Stimulated activated memory B cell treated with anti-CD40 and anti-IgM and Interleukin-4, amounts not matched to agents 10 μg/mL and 1 μg/mL and 100 μg/mL, for 72 hours (primary cell): ENCODE results near the gene CIAO2B.
"Not testable (repeated sequence)": the region's sequence is repeated elsewhere in the genome, so short reads cannot be mapped to it uniquely, and the experiment has no call there.

ENCODE experiments used
- ATAC-seq: fragments of 150-1000 bp; cut with Tn5 transposase; 2 replicates; pipeline ENCODE4 v1.10.0; 2021
- H3K27ac Mint-ChIP-seq: one replicate; pipeline ENCODE4 v1.8.0; 2022; ENCODE audit warnings: mild to moderate bottlenecking, mixed read lengths
- H3K27me3 Mint-ChIP-seq: one replicate; pipeline ENCODE4 v1.8.0; 2022; ENCODE audit warnings: mixed read lengths
- H3K36me3 Mint-ChIP-seq: one replicate; pipeline ENCODE4 v1.8.0; 2022; ENCODE audit warnings: mixed read lengths
- H3K4me1 Mint-ChIP-seq: one replicate; pipeline ENCODE4 v1.8.0; 2022; ENCODE audit warnings: mixed read lengths
- H3K4me3 Mint-ChIP-seq: one replicate; pipeline ENCODE4 v1.8.0; 2022; ENCODE audit warnings: mild to moderate bottlenecking, moderate library complexity, mixed read lengths
- H3K9me3 Mint-ChIP-seq: one replicate; pipeline ENCODE4 v1.8.0; 2022; ENCODE audit warnings: mixed read lengths

The CIAO2B gene

DNA sequence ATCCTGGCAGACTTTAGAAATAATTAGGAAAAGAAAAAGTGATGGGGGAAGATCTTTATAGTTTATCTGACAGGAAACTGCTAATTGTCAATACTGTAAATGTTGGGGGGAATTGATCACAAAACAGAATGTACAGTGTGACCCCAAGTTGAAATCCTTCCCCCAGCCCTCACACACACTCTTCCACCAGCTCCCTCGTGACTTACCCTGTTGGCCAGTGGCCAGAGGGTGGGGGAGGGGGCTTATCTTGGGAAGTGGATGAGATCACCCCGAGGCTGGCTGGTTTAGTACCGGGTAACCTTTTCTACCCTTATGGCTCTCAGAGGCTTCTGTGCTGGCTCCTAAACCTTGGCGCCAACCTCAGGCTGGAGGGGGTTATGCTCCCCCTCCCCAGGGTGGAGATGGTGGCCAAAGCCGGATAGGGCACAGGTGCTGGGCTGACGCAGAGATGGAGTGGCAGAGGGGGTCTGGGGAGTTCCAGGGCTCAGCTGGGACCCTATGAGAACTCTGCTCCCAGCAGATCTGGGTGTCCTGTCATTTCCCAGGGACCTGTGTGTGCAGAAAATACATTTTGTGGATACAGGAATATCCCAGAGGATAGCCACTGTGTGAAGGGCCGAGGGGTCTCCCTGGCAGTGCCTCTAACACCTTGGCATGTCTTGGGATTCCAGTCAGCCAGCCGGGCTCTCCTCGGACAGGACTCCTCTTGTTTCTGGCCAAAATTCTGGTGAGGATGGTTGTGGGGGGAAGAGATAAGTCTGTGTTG, 34.1 kb downstream of the CIAO2B start:
- Mint-ChIP-seq H3K9me3 (no peaks in the 10 kb centered on the region), H3K27me3 (no peaks in the 10 kb centered on the region), H3K4me1 (peaks cover 10% of the 10 kb centered on the region), H3K27ac (no peak overlapping the region), H3K36me3 (no peaks in the 10 kb centered on the region), H3K4me3 (no peak overlapping the region)
- ATAC-seq = no peak

DNA sequence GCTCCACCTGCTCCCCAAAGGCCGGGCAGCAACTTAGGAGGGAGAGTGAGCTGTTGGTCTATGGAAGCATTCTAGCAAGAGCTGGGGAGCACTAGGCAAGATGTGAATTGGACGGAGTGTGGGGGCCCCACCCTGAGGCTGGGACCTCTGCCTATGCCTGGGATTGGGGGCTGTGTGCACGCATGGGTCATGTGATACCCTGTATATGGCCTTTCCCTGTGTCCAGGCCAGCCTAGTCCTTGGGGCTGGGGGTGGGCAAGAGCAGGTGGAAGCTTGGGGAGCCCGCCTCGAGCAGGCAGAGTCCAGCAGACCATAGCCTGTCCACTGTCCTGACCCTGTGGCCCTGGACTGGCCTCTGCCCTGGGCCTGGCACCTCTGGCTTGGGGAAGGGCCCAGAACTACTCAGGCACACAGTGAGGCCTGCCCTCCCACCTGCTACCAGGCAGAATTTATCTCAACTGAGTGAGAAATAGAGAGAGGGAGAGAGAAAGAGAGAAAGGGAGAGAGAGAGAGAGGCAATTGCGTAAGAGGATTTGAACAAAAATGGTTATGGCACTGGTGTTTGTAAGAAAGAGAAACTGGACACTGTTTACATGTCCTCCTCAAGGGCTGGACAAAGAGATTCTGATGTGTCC, 34.8 kb downstream of the CIAO2B start:
- ATAC-seq = no peak
- Mint-ChIP-seq H3K4me3 (no peak overlapping the region), H3K27ac (no peak overlapping the region), H3K9me3 (no peaks in the 10 kb centered on the region), H3K36me3 (no peaks in the 10 kb centered on the region), H3K27me3 (no peaks in the 10 kb centered on the region), H3K4me1 (peaks cover 15% of the 10 kb centered on the region)

- no peak for ATAC-seq
- Mint-ChIP-seq H3K27ac (no peak overlapping the region), H3K4me3 (no peak overlapping the region), H3K36me3 (no peaks in the 10 kb centered on the region), H3K9me3 (no peaks in the 10 kb centered on the region), H3K4me1 (peaks cover 15% of the 10 kb centered on the region), H3K27me3 (no peaks in the 10 kb centered on the region)
Measured at GRCh38 chr16:66898933-66899309, 35.3 kb downstream of the CIAO2B start.

GRCh38 chr16:66898207-66898606, 36.0 kb downstream of the CIAO2B start:
- H3K4me3 Mint-ChIP-seq = no peak overlapping the region
- no peaks in the 10 kb centered on the region for H3K9me3 Mint-ChIP-seq
- no peaks in the 10 kb centered on the region for H3K36me3 Mint-ChIP-seq
- H3K27ac Mint-ChIP-seq = no peak overlapping the region
- no peaks in the 10 kb centered on the region for H3K27me3 Mint-ChIP-seq
- no peak for ATAC-seq
- peaks cover 15% of the 10 kb centered on the region for H3K4me1 Mint-ChIP-seq

DNA sequence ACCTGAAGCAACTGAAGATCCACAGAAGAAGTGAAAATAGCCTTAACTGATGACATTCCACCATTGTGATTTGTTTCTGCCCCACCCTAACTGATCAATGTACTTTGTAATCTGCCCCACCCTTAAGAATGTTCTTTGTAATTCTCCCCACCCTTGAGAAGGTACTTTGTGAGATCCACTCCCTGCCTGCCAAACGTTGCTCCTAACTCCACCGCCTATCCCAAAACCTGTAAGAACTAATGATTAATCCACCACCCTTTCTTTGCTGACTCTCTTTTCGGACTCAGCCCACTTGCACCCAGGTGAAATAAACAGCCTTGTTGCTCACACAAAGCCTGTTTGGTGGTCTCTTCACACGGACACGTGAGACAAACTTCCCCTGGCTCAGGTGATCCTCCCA, 37.5 kb downstream of the CIAO2B start:
- H3K36me3 Mint-ChIP-seq = not testable (repeated sequence)
- peaks cover 15% of the 10 kb centered on the region for H3K4me1 Mint-ChIP-seq

DNA sequence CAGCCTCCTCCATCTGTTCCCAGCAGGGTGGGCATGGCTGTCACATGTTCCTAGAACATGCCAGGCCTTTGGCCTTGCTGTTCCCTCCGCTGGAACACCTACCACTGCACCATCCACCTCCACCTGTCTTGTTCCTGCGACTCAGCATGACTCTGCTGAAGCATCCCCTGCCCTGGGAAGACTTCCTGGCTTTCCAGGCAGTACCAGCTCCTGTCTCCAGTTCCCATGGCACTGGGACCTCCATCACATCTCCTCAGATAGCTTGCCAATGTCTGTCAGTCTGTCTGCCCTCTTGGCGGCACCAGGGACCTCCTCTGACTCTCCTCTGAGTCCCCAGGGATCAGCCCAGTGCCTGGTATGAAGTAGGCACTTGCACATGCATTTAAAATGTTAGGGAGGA, 38.2 kb downstream of the CIAO2B start:
- no peaks in the 10 kb centered on the region for H3K9me3 Mint-ChIP-seq
- no peaks in the 10 kb centered on the region for H3K27me3 Mint-ChIP-seq
- H3K36me3 Mint-ChIP-seq = peaks cover 5% of the 10 kb centered on the region
- H3K4me1 Mint-ChIP-seq = peaks cover 15% of the 10 kb centered on the region
- H3K4me3 Mint-ChIP-seq = no peak overlapping the region
- no peak overlapping the region for H3K27ac Mint-ChIP-seq
- no peak for ATAC-seq

More for the DNA sequence above, 37.5 kb downstream of the CIAO2B start:
- not testable (repeated sequence) for H3K9me3 Mint-ChIP-seq, H3K4me3 Mint-ChIP-seq, H3K27me3 Mint-ChIP-seq, H3K27ac Mint-ChIP-seq, ATAC-seq

DNA sequence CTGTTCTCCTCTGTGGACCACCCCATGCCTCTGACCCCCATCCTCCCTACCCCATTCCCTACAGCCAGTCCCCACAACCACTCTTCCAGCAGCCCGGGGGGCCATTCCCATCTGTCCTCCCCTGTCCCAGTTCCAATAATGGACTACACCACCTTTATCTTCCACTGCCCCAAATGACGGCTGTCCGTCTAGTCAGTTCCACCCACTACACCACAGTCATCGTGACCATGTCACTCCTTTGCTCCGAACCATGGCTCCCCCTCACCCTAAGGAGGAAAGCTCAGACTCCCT, 38.6 kb downstream of the CIAO2B start:
- peaks cover 15% of the 10 kb centered on the region for H3K4me1 Mint-ChIP-seq
- no peak for ATAC-seq
- H3K36me3 Mint-ChIP-seq = peaks cover 5% of the 10 kb centered on the region
- H3K27me3 Mint-ChIP-seq = no peaks in the 10 kb centered on the region
- H3K27ac Mint-ChIP-seq = no peak overlapping the region
- H3K4me3 Mint-ChIP-seq = no peak overlapping the region
- H3K9me3 Mint-ChIP-seq = no peaks in the 10 kb centered on the region

DNA sequence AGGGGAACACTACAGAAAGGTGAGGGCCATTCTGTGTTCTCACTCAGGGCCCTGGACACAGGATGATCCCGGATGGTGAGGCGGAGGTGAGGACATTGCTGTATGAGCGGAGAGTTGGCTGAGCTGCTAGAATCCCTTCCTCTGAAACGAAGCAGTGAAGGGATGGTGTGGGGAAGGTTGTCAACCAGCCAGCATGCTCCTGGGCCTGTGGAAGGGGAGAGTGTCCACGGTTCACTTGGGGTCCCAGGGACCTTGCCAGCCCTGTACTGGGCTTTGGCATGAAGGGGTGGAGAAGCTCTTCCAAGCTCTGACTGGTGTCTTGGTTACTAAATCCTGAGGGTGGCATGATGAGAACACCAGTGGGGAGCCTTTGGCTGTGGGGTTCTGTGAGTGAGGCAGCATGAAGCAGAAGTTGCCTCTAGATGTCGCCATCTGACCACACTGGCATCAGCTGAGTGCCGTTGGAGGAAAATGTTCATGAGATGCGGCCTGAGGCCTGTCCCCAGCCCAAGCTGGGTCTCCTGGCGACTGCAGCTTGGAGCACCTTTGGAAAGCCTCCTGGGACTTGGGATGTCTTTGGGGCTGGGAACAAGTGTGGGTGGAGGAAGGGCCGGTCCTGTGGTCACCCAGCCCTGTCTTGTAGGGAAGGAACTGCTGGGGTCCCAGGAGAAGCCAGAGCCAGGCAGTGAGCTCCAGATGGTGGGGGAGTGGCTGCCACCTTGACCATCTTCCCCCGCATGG, 39.1 kb downstream of the CIAO2B start:
- peaks cover 15% of the 10 kb centered on the region for H3K4me1 Mint-ChIP-seq
- H3K27me3 Mint-ChIP-seq = no peaks in the 10 kb centered on the region
- H3K4me3 Mint-ChIP-seq = no peak overlapping the region
- H3K36me3 Mint-ChIP-seq = peaks cover 5% of the 10 kb centered on the region
- no peak overlapping the region for H3K27ac Mint-ChIP-seq
- no peaks in the 10 kb centered on the region for H3K9me3 Mint-ChIP-seq
- ATAC-seq = peak; percentile 85

DNA sequence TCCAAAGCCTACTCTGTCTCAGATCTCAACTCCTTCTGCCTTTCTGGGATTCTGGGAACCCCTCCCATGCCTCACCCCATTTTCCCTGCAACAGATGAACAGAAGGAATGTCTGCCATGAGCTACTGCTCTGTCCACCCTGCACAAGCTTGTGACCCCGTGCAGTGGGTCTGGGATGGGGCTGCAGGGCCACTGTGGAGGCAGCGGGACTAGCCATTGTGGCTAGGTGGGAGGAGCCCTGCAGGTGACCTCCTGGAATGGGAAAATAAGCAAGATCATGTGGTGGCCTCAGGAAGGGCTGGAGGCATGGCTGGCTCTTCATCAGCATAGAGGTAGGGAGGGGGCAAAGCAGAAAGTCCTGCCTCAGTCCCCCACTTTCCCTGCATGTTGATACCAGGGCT, 40.1 kb downstream of the CIAO2B start:
- Mint-ChIP-seq H3K4me1 (peaks cover 15% of the 10 kb centered on the region), H3K4me3 (no peak overlapping the region), H3K36me3 (peaks cover 5% of the 10 kb centered on the region), H3K27ac (no peak overlapping the region), H3K27me3 (no peaks in the 10 kb centered on the region), H3K9me3 (no peaks in the 10 kb centered on the region)
- no peak for ATAC-seq

DNA sequence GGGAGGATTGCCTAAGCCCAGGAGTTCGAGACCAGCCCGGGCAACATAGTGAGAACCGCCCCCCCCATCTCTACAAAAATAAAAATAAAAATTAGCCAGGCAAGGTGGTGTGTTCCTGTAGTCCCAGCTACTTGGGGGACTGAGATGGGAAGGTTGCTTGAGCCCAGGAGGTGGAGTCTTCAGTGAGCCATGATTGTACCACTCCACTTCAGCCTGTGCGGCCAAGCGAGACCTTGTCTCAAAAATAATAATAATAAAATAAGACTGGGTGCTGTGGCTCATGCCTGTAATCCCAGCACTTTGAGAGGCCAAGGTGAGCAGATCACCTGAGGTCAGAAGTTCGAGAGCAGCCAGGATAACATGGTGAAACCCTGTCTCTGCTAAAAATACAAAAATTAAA, 42.4 kb downstream of the CIAO2B start:
- Mint-ChIP-seq H3K4me3 (no peak overlapping the region), H3K27me3 (no peaks in the 10 kb centered on the region)
- ATAC-seq = no peak

DNA sequence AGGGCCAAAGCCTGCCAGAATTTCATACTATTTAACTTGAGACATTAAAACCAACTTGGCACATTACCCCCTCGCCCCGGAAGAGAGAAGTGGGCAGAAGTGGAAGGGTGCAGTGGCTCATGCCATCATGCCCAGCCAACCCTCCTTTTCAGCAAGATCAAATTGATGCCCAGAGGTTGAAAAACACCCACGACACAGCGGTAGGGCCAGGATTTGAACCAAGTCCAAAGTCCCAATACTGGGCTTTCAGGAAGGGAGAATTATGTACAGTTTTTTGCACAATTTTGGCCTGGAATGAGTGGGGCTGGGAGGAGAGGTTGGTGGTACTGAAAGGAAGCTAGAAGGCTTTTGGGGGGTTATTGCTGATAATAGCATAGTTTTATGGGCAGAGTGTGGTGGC, 42.8 kb downstream of the CIAO2B start:
- H3K4me1 Mint-ChIP-seq = peaks cover 21% of the 10 kb centered on the region
- H3K36me3 Mint-ChIP-seq = peaks cover 22% of the 10 kb centered on the region
- no peak overlapping the region for H3K27ac Mint-ChIP-seq
- H3K9me3 Mint-ChIP-seq = no peaks in the 10 kb centered on the region
- no peak overlapping the region for H3K4me3 Mint-ChIP-seq
- no peak for ATAC-seq
- no peaks in the 10 kb centered on the region for H3K27me3 Mint-ChIP-seq

More for the DNA sequence above, 42.4 kb downstream of the CIAO2B start:
- Mint-ChIP-seq H3K27ac (no peak overlapping the region), H3K9me3 (no peaks in the 10 kb centered on the region), H3K36me3 (peaks cover 17% of the 10 kb centered on the region), H3K4me1 (peaks cover 17% of the 10 kb centered on the region)

- no peak for ATAC-seq
- Mint-ChIP-seq H3K4me1 (peaks cover 17% of the 10 kb centered on the region), H3K27me3 (no peaks in the 10 kb centered on the region), H3K4me3 (no peak overlapping the region), H3K9me3 (no peaks in the 10 kb centered on the region), H3K36me3 (peaks cover 25% of the 10 kb centered on the region), H3K27ac (no peak overlapping the region)
Measured at GRCh38 chr16:66890799-66891198, 43.4 kb downstream of the CIAO2B start.

DNA sequence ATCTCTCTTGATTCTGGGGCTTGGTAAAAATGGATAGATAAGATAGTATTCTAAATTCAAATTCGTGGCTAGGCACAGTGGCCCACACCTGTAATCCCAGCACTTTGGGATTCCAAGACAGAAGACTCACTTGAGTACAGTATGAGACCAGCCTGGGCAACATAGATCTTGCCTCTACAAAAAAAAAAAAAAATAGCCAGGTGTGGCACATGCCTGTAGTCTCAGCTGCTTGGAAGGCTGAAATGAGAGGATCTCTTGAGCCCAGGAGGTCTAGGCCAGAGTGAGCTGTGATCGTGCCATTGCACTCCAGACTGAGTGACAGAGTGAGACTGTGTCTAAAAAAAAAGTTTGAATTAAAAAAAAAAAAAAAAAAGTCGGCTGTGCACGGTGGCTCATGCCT, 44.6 kb downstream of the CIAO2B start:
- Mint-ChIP-seq H3K27ac (no peak overlapping the region), H3K4me3 (no peak overlapping the region), H3K27me3 (no peaks in the 10 kb centered on the region), H3K4me1 (peaks cover 11% of the 10 kb centered on the region), H3K9me3 (no peaks in the 10 kb centered on the region), H3K36me3 (peaks cover 36% of the 10 kb centered on the region)
- no peak for ATAC-seq

GRCh38 chr16:66888647-66889615, 45.3 kb downstream of the CIAO2B start:
- Mint-ChIP-seq H3K27ac (no peak overlapping the region), H3K9me3 (no peaks in the 10 kb centered on the region), H3K36me3 (peaks cover 42% of the 10 kb centered on the region), H3K27me3 (no peaks in the 10 kb centered on the region), H3K4me1 (peaks cover 11% of the 10 kb centered on the region), H3K4me3 (no peak overlapping the region)
- ATAC-seq = no peak

DNA sequence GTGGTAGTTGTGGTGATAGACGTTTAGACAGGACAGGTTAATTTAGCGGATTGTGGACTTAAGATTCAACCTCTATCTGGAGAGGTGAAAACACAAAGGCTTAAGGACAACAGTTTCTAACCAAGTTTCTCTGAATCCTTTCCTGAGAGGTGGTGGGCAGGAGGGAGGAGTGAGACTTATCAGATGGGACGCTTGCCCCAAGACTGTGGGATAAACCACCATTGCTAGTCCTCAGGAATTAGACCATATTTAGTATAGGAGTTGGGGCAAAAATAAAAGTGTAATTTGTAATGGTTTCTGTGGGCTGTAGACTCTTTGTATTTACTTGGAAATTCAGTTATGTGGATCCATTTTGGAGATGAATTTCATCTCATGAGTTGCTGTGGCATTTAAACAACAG, 47.3 kb downstream of the CIAO2B start:
- Mint-ChIP-seq H3K27ac (no peak overlapping the region), H3K4me1 (peaks cover 16% of the 10 kb centered on the region), H3K9me3 (no peaks in the 10 kb centered on the region), H3K4me3 (no peak overlapping the region), H3K36me3 (peaks cover 42% of the 10 kb centered on the region), H3K27me3 (no peaks in the 10 kb centered on the region)
- no peak for ATAC-seq
